Activated CD8-positive, alpha-beta memory T cell treated with anti-CD3 and anti-CD28 coated beads, Interleukin-2, amount 50 U/mL, for 4 hours (primary cell): ENCODE results near the gene XXYLT1.
"Not testable (repeated sequence)": the region's sequence is repeated elsewhere in the genome, so short reads cannot be mapped to it uniquely, and the experiment has no call there.

Source experiments
- DNase-seq: peaks from one replicate; pipeline ENCODE4 v3.0.0-alpha.2; 2020

The XXYLT1 gene

DNA sequence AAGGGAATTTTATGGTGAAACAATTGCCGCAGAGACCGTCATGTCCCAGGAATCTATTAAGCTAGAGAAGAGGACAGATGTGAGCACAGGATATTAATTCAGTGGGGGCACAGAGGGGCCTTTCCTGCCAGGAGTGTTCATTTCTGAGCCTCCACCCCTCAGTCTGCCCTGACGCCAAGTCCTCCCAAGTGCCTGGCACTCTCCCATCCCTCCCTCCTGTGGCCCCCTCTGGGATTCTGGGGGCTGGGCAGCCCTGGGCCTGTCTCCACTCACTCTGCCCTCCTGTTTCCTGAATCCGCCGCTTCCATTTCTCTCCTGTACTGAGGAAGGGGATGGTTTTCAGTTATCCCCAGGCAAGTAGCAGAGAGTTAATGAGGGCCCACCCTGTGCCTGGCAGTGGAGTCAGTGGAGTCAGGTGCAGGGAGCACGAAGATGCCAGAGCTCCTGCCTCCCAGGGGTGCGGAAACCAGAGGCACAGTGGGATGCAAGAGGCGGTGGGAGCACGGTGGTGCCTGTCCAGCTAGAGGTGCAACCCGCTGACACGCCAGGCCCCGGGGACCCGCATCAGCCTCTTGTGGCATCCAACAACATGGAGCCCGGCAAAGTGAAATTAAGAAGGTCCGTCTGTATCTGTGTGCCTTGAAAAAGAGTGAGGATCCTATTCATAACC is 212.5 kb downstream of the XXYLT1 start:
- no peak for DNase-seq

DNA sequence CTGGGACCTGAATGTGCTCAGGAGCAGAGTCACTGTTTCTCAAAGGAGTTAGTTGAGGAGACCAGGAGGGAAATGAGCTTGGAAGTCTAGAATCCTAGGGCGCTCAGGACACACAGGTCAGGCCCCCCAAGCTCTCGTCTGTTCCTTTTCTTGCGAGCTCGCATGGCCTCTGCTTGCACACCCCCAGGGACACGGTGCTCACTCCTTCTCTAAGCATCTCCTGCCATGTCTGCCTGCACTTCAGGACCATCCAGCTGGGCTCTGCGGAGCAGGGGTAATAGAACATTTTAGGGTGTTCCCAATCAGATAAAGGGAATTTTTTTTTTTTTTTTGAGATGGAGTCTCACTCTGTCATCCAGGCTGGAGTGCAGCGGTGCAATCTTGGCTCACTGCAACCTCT is 213.2 kb downstream of the XXYLT1 start:
- DNase-seq, result no peak

DNA sequence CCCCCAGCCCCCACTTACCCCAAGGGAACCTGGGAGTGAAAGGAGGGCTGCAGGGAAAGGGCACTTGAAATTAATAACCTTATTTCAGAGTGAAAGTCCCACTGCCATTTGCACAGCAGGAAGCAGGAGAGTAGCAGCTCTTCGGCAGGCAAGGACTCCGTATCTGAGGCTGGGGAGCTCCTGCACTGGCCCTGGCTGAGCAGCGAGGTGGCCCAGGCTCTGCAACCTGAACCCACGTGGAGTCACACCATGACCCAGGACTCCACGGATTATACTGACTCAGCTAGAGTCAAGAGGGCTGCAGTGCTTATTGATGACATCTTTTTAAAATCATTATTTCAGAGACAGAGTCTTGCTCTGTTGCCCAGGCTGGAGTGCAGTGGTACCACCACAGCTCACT is 214.5 kb downstream of the XXYLT1 start:
- no peak for DNase-seq

DNA sequence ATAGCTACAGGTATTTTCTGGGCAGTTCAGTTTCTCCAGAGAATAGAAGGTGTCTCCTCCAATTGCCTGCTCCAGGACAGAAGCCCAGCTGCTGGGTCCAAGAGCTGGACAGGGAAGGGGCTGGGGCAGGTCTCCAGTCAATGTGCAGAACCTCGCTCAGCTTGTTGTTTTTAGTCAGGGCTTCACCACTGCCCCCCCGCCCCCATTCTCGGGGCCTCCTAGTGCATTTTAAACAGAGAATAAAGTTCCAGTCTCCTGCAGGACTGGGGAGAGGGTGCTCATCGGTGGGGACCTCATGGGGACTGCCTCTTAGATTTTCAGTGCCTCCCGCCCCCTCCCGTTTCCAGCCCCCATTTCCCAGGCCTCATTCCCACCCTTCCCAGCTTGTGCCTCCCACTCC is 216.6 kb downstream of the XXYLT1 start:
- no peak for DNase-seq

DNA sequence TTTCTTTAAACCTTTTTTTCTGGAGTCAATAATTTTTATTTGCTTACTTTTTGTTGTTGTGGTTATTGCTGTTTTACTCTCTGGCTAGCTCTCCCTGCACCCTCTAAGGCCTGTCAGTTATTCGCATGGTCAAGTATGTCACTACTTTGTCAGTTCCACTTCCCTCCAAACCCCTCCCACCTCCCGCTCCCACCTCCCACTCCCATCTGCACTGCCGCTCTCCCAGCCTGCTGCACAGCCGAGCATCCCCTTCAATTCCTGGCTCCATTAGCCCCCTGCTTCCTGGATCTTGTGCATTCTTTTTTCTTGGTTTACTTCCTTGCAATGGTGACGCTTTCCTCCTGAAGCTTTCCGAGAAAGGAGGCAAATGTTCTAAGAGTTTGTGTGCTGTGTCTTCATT is 218.0 kb downstream of the XXYLT1 start:
- no peak for DNase-seq

DNA sequence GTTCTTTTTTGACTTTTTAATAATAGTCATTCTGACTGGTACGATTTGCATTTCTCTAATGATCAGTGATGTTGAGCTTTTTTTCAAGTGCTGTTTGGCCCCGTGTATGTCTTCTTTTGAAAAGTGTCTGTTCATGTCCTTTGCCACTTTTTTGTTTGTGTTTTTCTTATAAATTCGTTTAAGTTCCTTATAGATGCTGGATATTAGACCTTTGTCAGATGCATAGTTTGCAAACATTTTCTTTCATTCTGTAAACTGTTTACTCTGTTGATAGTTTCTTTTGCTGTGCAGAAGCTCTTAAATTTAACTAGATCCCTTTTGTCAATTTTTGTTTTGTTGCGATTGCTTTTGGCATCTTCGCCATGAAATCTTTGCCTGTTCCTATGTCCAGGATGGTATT is 220.7 kb downstream of the XXYLT1 start:
- DNase-seq, result not testable (repeated sequence)

DNA sequence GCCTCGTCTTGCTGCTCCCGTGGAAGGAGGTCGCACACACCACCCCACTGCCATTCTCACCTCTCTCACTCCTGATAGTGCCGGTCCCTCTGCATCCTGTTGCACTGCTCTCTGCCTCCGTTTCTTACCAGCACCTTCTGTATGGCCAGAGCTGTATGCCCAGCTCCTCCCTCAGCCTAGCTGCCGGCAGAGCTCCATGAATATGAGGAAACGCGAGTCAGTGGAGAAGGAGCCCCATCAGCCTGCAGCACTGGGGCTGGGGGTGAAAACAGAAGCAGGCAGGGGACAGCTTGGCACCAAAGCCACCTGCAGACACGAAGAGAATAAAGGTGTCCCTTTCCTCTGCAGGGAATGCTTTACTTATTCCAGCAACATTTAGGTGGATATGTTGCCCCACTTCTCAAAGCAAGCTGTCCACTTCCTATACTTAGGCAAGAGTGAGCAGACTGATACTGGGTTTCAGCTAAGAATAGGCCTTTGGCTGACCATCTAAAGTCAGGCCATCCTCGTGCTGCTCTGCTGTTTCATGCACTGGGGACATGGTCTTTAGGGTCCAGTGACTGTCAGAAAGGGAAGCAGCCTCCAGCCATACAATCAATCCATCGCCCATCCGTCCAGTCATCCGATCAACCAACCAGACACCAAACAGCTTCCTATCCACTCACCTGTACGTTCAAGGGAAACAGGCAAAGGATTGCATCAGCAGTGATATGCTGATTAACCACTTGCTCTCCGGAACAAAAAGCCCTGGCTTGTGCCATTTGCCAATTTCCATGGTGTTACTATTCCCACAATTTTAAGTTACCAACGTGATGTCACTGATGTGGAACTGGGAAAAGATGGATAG is 222.7 kb downstream of the XXYLT1 start:
- DNase-seq, result no peak

DNA sequence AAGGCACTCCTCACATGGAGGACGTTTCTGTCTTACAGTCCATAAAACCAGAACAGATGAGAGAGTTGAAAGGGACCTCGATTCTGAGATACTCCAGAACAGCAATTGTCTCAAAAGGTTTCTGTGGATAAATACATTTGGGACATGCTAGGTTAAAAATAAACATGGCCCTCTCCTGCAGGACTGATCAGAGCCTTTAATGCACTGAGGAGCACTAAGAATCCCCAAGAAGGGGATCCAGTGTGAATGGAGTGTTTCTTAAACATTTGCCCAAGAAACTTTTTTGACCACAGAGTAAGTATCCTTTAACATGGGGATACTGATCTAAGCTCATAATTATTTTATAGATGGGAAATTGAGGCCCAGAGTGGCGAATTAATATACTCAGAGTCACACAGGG is 223.4 kb downstream of the XXYLT1 start:
- no peak for DNase-seq

DNA sequence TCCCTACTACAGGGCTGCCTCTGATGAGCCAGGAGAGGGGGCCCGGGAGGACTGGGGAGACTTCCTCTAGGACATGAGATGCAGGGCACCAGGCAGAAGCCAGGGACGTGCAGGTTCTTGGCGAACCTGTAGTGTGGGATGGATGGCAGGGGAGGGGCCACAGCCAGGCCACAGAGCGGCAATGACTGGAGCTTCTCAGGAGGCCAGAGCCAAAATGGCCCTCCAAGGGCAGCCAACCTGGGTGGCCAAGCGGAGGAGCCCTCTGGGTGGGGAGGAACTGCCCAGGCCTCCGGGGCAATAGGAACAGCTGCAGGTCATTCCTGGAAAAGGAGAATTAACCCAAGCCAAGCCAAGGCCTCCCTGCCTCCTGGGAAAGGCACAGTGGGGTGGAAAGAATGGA is 224.5 kb downstream of the XXYLT1 start:
- DNase-seq, result no peak

DNA sequence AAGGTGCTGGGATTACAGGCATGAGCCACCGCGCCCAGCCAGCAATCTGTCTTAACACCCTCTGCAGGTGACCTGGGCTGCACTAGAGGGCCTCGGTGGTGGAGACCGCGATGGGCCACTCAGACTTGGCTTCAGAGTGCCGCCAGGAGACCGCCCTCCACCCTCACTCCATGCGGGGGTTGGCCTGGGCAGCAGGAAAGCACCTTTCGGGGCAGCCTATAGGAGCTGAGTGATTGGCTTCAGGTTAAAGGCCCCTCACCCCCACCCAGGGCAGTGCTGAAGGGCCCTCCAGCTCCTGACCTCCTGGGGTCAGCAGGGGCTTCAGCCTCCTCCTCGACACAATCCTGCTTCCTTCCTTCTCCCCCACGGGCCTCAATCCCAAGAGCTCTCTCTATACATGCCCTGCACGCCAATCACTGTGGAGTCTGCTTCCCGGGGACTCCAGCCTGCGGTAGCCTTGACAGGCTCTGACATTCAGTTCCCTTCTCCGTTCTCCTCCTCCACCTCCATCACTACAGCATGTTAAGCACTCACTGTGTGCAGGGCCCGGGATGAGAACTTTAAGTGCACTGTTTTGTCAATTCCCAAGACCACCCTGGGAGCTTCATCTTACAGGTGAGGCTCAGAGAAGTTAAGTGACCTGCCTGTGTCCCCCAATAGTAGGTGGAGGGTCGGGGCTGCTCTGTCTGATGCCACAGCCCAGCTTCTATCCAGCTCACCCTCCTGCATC is 225.3 kb downstream of the XXYLT1 start:
- no peak for DNase-seq

DNA sequence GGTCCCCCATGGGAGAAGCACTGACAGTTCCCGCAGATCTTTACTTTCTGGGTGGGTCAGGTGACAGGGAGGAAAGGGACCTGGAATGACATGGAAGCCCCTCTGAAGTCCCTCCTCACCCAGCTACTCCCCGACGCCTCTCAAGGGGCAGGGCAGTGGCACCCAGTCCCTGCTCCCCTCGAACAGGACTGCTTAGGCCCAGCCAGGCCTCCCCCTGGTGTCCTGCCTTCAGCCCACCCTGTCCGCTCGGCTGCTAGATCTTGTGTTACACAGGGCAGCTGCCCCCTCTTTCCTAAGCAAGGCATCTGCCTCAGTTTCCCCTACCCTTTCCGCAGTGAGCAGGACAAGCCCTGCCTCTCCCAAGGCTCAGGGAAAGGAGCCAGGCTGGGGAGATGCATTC is 226.5 kb downstream of the XXYLT1 start:
- no peak for DNase-seq

DNA sequence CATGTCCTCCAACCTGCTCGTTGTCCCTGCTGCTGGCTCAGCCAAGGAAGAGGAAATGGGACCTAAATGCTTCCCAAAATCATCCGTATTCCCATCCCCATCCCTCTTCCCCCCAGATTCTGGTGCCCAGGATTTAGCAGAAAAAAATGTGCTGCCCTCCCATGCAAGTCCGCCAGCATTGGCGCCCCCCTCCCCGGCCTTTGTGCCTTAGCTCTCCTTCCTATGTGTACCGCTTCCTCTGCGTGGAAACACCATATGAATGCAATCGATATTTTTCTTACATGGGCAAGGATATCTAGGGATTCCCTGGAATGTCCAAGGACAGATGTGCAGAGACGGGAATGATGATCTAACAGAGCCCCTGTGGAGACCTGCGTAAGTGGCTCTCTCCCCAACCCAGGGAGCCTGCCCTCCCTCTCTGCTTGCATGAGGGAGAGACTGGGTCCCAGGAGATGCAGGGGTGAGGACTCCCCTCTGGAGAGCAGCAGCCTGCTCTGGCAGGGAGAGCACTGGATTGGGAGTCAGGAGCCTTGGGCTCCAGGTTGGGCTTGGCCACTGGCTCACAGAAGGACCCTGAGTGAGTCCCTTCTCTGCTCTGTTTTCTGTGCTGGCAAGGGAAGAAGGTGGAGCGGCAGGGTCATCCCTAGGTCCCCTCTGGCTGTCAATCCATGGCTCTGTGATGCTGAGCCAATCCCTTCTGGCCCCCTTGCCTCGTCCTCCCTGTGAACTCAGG is 227.2 kb downstream of the XXYLT1 start:
- DNase-seq, result no peak

DNA sequence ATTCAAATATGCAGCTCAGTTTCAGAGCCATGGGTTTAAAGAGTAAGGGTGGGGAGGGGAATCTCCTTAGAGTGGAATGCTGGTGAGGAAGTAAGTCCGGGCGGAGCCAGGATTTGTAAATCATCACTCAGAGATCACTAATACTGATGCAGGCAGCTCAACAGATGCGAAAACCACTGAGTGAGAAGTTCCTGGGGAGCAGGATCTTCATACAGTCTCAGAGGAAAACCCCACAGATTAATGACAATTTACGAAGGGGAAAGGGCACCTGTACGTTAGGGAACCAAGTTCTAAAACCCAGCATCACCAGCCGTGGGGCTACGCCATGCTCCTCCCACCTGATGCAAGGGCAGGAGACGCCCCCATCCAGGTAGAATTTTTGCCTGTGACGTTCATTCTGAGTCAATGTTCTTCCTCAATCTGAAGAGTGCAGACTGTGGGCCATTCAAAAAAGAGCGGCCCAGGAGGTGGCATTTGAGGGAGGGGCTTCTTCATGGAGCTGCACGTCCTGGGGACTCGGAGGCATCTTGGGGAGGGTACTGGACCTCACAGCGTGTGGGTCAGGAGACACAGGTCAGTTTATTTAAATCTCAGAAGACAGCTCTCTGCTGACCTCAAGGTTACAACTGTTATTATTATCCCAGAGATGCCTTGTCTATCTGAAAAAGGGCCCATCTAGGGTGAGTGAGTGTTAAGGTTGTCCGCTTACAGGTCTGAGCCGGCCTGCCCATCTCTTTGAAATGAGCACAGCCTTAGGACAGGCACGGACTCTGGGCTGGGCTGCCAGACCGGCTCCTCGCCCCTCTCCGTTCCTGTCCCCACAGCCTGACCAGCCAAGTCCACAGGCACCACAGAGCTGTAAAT is 228.0 kb downstream of the XXYLT1 start:
- no peak for DNase-seq

DNA sequence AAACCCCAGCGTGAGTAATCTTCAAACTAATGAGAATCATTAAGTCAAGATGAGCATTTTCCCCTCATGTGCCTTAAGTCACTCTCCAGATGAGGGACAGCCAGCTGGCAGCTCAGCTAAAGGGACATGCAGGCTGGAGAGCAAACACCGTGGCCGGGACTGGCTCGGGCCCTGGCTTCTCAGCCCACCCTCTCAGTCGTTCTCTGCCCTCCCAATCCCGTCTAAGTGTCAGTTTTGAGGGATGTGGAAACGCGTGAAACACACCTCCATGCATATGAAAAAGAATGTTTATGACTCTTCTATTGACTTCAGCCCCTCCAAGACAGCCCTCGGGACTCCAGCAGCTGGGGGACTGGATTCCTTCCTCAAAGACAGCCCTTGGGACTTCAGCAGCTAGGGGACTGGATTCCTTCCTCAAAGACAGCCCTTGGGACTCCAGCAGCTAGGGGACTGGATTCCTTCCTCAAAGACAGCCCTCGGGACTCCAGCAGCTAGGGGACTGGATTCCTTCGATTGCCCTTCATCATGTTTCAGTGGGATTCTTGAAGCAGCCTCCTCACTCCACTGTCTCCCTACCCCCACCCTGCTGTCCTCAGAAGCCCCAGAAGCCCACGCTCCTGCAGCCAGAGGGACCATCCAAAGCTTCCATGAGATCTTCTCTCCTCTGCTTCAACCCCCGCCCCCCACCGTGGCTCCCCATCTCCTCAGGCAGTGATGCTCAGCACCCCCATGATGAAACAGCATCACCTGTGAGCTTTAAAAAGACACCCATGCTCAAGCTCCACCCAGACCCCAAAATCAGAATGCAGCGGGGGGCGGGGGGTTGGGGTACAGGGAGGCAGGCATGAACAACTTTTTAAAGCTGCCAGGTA is 228.9 kb downstream of the XXYLT1 start:
- no peak for DNase-seq

DNA sequence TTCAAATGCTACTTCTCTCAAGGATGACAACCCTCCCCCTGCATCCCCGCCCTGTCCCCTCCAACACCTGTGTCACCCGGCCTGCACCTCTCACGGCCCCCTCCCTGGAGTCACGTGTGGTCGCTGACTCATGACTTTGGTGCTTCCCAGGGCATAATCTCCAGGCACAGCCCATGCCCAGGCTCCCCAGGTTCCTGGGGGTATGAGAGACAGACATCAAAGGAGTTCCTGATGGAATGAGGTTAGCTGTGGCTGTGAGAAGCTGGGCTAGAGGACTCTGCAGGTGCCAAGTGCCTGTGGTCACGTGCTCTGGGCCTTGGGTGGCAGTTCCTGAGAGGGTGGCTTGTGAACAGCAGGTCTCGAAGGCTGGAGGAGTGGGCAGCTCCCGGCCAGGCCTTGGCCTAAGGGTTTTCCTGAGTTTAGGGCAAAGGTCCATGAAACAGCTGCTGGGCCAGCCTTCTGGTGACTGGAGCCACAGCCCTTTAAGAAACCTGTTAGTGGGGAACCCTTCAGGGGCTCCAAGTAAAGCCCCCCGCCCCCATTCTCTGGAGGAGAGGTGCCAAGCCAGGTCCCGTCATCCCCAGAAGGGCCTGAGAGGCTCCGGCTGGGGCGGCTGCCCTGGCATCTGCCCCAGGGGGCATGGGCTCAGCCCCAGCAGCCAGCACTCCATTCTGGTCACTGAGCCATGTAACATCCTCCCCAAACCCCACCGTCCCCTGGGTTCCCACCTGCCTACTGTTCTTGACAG is 230.0 kb downstream of the XXYLT1 start:
- DNase-seq, result no peak

DNA sequence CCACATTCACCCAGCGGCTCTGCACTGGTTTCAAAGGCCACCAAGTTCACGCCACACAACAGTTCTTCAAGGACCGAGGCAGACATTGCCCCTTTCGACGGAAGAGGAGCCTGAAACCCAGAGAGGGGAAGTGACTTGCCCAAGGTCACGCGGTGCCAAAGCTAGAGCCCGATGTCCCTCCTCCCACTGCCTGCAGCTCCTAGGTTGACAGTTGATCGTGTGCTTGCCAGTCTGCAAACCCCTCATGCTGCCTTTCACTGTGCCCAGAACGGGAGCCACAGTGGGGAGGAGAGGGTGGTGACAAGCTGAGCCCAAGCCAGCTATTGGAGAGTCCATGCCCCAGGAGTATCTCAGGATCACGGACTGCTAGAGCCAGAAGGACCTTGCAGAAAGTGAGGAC is 230.9 kb downstream of the XXYLT1 start:
- DNase-seq, result no peak

DNA sequence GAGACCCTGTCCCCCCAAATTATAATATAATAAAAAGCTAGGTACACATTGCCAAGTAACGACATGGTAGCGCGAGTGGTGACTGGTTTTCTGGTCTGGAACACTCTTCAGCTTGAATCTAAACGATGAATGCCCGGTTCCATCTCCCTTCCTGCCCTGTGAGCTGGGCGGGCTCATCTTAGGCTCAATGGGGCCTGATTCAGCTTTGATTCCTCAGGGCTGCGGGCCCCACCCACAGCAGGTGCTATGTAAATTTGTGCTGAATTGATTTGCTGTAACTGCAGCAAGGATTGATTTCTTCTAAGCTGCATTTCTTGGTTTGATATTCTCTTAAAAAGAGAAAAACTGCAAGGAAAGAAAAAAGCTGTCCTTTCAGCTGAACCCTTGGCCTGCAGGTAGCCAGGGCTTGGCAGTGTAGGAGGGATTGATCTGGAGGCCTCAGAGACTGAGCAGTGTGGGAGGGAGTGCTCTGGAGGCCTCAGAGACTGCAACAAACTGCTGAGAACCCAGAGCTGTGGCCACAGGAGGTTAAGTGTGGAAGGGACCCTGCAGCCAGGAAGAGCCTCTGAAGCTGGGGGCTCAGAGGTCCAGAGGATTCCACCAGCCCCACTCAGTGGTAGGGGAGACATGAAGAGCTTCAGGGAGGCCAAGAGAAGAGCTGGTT is 231.6 kb downstream of the XXYLT1 start:
- no peak for DNase-seq

DNA sequence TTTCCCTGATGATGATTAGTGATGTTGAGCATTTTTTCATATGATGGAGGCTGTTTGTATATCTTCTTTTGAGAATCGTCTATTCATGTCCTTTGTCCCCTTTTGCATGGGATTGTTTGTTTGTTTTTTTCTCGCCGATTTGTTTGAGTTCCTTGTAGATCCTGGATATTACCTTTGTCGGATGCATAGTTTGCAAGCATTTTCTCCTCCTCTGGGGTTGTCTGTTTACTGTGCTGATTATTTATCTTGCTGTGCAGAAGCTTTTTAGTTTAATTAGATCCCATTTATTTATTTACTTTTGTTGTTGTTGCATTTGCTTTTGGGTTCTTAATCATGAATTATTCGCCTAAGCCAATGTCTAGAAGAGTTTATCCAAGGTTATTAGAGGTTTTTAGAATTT is 232.8 kb downstream of the XXYLT1 start:
- DNase-seq, result no peak

DNA sequence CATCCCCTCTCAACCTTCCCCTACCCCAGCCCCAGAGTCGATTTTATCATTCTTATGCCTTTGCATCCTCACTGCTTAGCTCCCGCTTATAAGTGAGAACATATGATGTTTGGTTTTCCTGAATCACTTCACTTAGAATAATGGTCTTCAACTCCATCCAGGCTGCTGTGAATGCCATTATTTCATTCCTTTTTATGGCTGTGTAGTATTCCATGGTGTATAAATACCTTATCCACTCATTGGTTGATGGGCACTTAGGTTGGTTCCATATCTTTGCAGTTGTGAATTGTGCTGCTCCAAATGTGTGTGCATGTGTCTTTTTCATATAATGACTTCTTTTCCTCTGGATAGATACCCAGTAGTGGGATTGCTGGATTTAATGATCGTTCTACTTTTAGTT is 233.4 kb downstream of the XXYLT1 start:
- DNase-seq, result not testable (repeated sequence)

DNA sequence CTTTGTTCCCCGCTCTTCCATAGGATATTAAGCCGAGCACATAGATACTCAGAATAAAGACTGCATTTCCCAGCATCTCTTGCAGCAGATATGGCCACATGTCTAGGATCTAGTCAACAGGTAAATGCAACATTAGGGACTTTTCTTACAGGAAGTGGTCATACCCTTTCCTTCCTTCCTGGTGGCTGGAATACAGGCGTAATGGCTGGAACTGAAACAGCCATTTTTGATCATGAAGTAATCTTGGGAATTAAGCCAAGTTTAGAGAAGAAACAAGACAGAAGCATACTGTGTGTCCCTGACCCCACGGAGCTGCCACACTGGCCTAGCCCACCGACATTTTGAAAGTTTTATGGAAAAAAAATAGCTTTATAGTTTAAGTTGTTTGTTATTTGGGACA is 234.0 kb downstream of the XXYLT1 start:
- no peak for DNase-seq
